Right atrium auricular region (tissue), 2 donors: ENCODE measurements around the gene ATP5PB. TPM values are rescaled to one million over a fixed set of nuclear protein-coding genes. Genes with fewer than 3 reads are reported as not detected.
A peak's percentile ranks its signal among the peaks of the same experiment; 100 is the strongest.

Source experiments
- DNase-seq: peaks from one replicate; pipeline ENCODE4 v3.0.0-alpha.2; 2019; ENCODE audit warnings: low spot score
- H3K27ac ChIP-seq, 2 donors: fragments of 200-600 bp; sonication (generic); 1 replicate in 1 of 2; 2 replicates in 1 of 2; pipeline ENCODE4 v1.5.1; 2016 to 2019
- H3K27me3 ChIP-seq, 2 donors: fragments of 200-600 bp; sonication (generic); one replicate each; pipeline versions ENCODE4 v1.5.1 to v1.6.0; 2017 to 2019
- H3K36me3 ChIP-seq: fragments of 200-600 bp; sonication (generic); one replicate; pipeline ENCODE4 v1.5.1; 2016
- H3K4me1 ChIP-seq, 2 donors: fragments of 200-600 bp; sonication (generic); one replicate each; pipeline versions ENCODE4 v1.5.1 to v1.6.0; 2017 to 2019
- H3K4me3 ChIP-seq, 2 donors: fragments of 200-600 bp; sonication (generic); 1 replicate in 1 of 2; 2 replicates in 1 of 2; pipeline ENCODE4 v1.5.1; 2017 to 2019; ENCODE audit warnings: mild to moderate bottlenecking in 1 of 2, moderate library complexity in 1 of 2
- H3K9me3 ChIP-seq, 2 donors: fragments of 200-600 bp; sonication (generic); one replicate each; pipeline ENCODE4 v1.5.1; 2019
- total RNA-seq, 2 donors: library from RNA; depleted of rRNA; stranded (reverse); fragments of >200 nt; gene quantifications; one replicate each; pipeline ENCODE4 v1.1.0, GENCODE V29; 2016
- TF ChIP-seq, protein P1 (sequence below), 2 donors: fragments of 200-600 bp; sonication (generic); IDR thresholded peaks; one replicate each; pipeline ENCODE4 v1.5.1; 2019; ENCODE audit warnings: antibody characterized with exemption in 2 of 2

The ATP5PB gene
- total RNA-seq, 2 donors from 2014 or later, result 297 to 429 TPM

DNA sequence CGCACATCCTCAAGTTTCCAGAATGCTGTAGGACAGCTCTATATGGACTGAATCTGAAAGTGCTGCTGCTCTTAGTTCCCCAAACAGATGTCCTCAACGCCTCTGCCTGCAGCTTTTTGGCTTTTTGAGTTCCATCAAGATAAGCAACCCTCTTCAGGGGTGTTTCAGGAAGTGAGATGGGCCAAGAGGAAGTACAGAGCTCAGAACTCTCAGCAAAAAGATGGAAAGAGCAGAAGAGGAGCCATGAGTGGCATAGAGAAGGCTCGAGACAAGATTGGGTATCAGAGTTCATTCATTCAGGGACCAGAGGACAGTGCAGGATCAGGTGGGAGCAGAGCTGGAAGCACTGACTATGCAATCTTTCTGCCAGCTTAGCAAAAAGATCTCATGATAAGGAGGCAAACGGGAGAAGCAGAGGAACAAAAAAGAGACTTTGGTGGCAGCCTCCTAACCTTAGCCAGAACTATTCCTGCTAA is 54.4 kb downstream of the ATP5PB start, which contains the start of the genes ADORA3 and TMIGD3:
Gene ADORA3, minus strand, starts transcription at position 49 of the 476 bp plus-strand sequence. CDS start 279 bp downstream, outside the sequence.
Gene TMIGD3, minus strand, starts transcription at position 49 of the 476 bp plus-strand sequence. CDS start 279 bp downstream, outside the sequence.
- H3K27ac ChIP-seq, result peak within 1 kb of the TSS in 1 of 2 donors; percentile 9
- DNase-seq, result no peak
- no peaks in the 10 kb centered on the region for H3K9me3 ChIP-seq
- peak within 1 kb of the TSS in 1 of 2 donors; percentile 4 for H3K4me3 ChIP-seq
- H3K4me1 ChIP-seq, result peaks cover 0 to 17% of the 10 kb centered on the region in 2 donors
- TF ChIP-seq, protein P1, sequence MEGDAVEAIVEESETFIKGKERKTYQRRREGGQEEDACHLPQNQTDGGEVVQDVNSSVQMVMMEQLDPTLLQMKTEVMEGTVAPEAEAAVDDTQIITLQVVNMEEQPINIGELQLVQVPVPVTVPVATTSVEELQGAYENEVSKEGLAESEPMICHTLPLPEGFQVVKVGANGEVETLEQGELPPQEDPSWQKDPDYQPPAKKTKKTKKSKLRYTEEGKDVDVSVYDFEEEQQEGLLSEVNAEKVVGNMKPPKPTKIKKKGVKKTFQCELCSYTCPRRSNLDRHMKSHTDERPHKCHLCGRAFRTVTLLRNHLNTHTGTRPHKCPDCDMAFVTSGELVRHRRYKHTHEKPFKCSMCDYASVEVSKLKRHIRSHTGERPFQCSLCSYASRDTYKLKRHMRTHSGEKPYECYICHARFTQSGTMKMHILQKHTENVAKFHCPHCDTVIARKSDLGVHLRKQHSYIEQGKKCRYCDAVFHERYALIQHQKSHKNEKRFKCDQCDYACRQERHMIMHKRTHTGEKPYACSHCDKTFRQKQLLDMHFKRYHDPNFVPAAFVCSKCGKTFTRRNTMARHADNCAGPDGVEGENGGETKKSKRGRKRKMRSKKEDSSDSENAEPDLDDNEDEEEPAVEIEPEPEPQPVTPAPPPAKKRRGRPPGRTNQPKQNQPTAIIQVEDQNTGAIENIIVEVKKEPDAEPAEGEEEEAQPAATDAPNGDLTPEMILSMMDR (IDR thresholded peaks at IDR 0.05), result no peak
- no peaks in the 10 kb centered on the region for H3K36me3 ChIP-seq
- H3K27me3 ChIP-seq, result no peaks in the 10 kb centered on the region

DNA sequence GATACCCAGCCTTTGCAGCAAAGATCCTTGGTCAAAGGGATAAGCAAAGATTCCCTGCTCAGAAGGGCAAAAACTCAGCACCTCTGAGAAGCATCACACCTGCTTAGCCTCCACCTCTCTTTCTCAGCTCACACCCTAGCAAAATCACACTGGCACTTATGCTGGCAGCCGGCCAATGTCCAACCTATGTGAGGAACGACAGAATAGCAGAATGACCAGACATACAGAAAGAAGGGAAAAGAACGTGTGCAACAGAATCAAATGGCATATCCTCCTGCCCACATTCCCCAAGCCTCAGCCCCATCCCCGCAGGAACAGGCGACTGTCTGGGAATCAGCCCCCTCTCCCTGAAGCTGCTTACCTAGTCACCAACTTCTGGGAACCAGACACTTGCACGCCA is 54.8 kb downstream of the ATP5PB start:
- TF ChIP-seq, protein P1 (IDR thresholded peaks at IDR 0.05), result no peak
- Histone ChIP-seq H3K27me3 (no peaks in the 10 kb centered on the region), H3K36me3 (no peaks in the 10 kb centered on the region), H3K4me3 (no peak overlapping the region), H3K4me1 (peaks cover 0 to 22% of the 10 kb centered on the region in 2 donors), H3K27ac (no peak overlapping the region), H3K9me3 (no peaks in the 10 kb centered on the region)
- DNase-seq, result no peak

DNA sequence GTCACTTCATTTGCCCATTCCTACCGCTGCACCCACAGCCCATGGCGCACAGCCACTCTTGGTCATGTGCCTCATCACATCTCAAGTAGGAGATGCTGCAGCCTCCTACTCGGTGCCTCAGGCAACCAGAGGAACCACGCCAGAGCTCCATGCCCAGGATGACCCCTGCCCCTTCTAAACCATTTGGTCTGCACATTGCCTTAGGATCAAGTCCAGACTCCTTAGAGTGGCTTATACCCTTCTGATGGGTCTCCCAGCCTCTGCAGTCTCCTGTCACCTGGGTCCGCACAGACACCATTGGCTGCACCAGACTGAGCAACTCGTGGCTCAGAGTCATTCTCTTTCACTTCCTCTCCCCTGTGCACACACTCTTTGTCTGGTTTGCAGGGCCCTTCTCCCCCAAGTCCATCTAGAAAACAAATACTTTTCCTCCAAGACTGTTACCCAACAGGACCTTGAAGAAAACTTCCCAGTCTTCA is 56.4 kb downstream of the ATP5PB start:
- Histone ChIP-seq H3K4me3 (no peak overlapping the region), H3K4me1 (peaks cover 0 to 38% of the 10 kb centered on the region in 2 donors), H3K27me3 (no peaks in the 10 kb centered on the region), H3K9me3 (no peaks in the 10 kb centered on the region), H3K36me3 (no peaks in the 10 kb centered on the region), H3K27ac (peak overlapping the region; percentile 17 to 53)
- no peak for DNase-seq
- TF ChIP-seq, protein P1 (IDR thresholded peaks at IDR 0.05), result no peak

DNA sequence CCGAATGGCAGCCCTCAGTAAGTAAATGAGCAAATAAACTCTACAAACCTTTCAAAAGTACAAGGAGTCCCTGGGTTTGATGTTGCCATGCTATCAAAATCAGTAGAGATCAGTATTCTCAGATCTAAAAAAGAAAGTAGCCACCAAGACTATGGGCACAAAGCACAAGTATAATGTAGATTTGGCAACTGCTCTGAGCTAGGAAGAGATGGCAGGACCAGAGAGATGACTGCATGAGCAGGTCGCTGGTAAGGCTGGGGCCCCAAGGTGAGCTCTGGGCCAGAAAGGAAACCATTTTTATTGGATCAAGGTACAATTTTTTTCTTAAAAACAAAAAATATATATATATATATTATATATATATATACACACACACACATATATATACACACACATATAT is 57.3 kb downstream of the ATP5PB start:
- Histone ChIP-seq H3K4me3 (no peak overlapping the region), H3K4me1 (peaks cover 0 to 43% of the 10 kb centered on the region in 2 donors), H3K36me3 (no peaks in the 10 kb centered on the region), H3K27me3 (no peaks in the 10 kb centered on the region), H3K9me3 (no peaks in the 10 kb centered on the region), H3K27ac (peak overlapping the region; percentile 19 to 53)
- TF ChIP-seq, protein P1 (IDR thresholded peaks at IDR 0.05), result no peak
- no peak for DNase-seq

DNA sequence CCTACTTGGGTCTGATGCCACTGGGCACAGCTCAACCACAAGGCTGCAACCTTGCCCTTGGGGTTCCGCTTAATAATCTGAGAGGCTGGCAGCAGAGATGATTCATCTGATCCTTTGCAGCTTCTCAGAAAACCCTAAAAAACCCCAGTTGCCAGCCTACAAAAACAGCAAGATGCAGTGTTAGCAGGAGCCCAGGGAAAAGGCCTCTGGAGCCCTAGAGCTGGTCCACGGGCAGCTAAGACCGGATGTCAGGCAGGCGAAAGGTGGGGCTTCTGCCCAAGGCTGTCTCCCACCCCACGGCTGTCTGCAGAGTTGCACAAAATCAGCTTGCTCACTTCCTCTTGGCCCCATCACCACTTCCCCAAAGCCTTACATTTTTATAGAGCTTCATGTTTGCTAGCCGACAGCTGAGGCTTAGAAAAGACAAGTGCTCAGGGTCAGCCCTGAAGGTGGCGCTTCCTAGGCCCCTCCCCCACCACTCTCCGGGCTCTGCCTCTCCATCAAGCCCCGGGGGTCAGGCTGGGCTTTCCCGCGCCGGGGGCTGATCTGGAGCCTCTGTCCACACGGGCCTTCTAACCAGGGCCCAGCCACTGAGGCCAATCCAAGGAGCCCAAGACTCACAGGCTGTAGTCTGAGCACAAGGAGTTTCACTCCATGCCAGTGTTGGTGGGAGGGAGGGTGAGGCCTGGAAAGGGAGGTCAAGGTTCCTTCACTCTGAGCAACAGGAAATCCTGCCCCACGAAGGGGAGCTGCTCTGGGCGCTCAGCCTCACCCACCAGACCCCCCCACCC is 58.3 kb downstream of the ATP5PB start:
- TF ChIP-seq, protein P1 (IDR thresholded peaks at IDR 0.05), result no peak
- H3K4me1 ChIP-seq, result peaks cover 0 to 46% of the 10 kb centered on the region in 2 donors
- H3K27ac ChIP-seq, result peak overlapping the region; percentile 86 to 92
- H3K36me3 ChIP-seq, result no peaks in the 10 kb centered on the region
- peak; percentile 84 for DNase-seq
- H3K4me3 ChIP-seq, result peak overlapping the region; percentile 9 to 41
- H3K9me3 ChIP-seq, result no peaks in the 10 kb centered on the region
- no peaks in the 10 kb centered on the region for H3K27me3 ChIP-seq
